Measurements from ENCODE around the gene TCEAL1. TPM values are rescaled to one million over a fixed set of nuclear protein-coding genes. Genes with fewer than 3 reads are reported as not detected.
"Not testable (repeated sequence)": the region's sequence is repeated elsewhere in the genome, so short reads cannot be mapped to it uniquely, and the experiment has no call there.

The TCEAL1 gene
- total and polyA plus RNA-seq, 4 donors: 23.8 to 33.4 (median 28.2) TPM

DNA sequence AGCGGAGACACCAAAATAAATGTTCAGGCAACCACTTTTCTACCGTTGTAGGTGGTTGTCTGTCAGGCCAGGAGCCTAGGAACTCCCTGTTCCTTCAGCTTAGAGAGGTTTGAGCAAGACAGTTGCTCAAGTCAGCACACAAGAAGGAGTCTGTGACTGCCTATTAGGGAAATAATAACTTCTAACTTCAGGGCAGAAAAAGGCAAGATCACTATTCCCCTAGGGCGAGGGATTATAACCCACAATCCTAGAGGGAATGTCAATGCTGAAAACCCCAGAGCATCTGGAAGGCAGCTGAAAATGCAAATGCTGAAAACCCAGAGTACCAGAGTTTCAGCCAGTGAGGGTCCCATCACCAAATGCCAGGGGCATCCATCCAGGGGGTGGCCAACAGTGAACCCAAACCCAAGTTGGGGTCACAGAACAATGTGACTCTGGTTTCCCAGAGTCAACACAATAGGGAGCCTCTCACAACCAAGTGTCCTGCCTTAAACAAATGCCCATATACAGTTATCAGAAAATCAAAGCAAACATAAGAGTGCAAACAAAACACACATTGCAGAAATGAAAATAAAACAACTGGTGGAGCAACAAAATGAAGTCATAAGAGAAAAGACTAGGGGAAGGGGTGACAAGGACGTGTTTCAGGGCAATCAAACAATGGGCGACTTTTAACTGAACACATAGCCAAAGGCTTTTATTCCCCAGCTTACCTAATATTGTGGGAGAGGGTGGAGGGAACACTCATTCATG lies 30.1 kb downstream of the TCEAL1 start:
- Histone ChIP-seq H3K27ac (ENCODE audit: low read depth in 1 of 2, low read length in 1 of 2) (no peak overlapping the region), H3K27me3 (ENCODE audit: control insufficient read depth in 3 of 3, insufficient read depth in 3 of 3, low read length in 2 of 3) (peaks cover 0 to 42% (median 23%) of the 10 kb centered on the region in 3 donors), H3K4me1 (ENCODE audit: control insufficient read depth in 5 of 5, insufficient read depth in 5 of 5, low read length in 5 of 5) (no peaks in the 10 kb centered on the region), H3K9me3 (ENCODE audit: control insufficient read depth in 4 of 4, insufficient read depth in 3 of 4, low read length in 3 of 4) (no peaks in the 10 kb centered on the region), H3K4me3 (no peak overlapping the region), H3K9ac (ENCODE audit: insufficient read depth in 1 of 2, low read length in 2 of 2) (no peak overlapping the region), H3K36me3 (ENCODE audit: control insufficient read depth in 4 of 4, insufficient read depth in 4 of 4, low read length in 4 of 4) (no peaks in the 10 kb centered on the region)
- WGBS, 2 donors: 61 to 96% methylated on average over 4 to 5 of the region's 5 CpGs
- no peak for DNase-seq
- no peak for ATAC-seq (ENCODE audit: insufficient read depth, low FRiP score)
- TF ChIP-seq, protein P1, sequence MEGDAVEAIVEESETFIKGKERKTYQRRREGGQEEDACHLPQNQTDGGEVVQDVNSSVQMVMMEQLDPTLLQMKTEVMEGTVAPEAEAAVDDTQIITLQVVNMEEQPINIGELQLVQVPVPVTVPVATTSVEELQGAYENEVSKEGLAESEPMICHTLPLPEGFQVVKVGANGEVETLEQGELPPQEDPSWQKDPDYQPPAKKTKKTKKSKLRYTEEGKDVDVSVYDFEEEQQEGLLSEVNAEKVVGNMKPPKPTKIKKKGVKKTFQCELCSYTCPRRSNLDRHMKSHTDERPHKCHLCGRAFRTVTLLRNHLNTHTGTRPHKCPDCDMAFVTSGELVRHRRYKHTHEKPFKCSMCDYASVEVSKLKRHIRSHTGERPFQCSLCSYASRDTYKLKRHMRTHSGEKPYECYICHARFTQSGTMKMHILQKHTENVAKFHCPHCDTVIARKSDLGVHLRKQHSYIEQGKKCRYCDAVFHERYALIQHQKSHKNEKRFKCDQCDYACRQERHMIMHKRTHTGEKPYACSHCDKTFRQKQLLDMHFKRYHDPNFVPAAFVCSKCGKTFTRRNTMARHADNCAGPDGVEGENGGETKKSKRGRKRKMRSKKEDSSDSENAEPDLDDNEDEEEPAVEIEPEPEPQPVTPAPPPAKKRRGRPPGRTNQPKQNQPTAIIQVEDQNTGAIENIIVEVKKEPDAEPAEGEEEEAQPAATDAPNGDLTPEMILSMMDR (IDR thresholded peaks at IDR 0.05; ENCODE audit: control extremely low read depth, extremely low read depth): no peak

DNA sequence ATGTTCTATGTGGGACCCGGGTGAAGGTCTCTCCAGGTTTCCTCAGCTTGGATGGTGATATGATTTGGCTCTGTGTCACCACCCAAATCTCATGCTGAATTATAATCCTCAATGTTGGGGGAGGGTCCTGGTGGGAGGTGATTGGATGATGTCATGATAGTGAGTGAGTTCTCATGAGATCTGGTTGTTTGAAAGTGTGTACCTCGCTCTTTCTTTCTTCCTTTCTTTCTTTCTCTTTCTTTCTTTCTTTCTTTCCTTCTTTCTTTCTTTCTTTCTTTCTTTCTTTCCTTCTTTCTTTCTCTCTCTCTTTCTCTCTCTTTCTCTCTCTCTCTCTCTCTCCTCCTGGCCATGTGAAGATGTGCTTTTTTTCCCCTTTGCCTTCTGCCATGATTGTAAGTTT lies 30.7 kb downstream of the TCEAL1 start:
- ATAC-seq (ENCODE audit: insufficient read depth, low FRiP score); H3K9ac ChIP-seq (ENCODE audit: insufficient read depth in 1 of 2, low read length in 2 of 2); H3K36me3 ChIP-seq (ENCODE audit: control insufficient read depth in 4 of 4, insufficient read depth in 4 of 4, low read length in 4 of 4); H3K9me3 ChIP-seq (ENCODE audit: control insufficient read depth in 4 of 4, insufficient read depth in 3 of 4, low read length in 3 of 4); DNase-seq; H3K4me3 ChIP-seq; H3K27ac ChIP-seq (ENCODE audit: low read depth in 1 of 2, low read length in 1 of 2); H3K4me1 ChIP-seq (ENCODE audit: control insufficient read depth in 5 of 5, insufficient read depth in 5 of 5, low read length in 5 of 5): not testable (repeated sequence)
- peaks cover 0 to 48% (median 27%) of the 10 kb centered on the region in 3 donors for H3K27me3 ChIP-seq (ENCODE audit: control insufficient read depth in 3 of 3, insufficient read depth in 3 of 3, low read length in 2 of 3)
- WGBS, 2 donors: 88 to 97% methylated on average over 2 of the region's 2 CpGs

DNA sequence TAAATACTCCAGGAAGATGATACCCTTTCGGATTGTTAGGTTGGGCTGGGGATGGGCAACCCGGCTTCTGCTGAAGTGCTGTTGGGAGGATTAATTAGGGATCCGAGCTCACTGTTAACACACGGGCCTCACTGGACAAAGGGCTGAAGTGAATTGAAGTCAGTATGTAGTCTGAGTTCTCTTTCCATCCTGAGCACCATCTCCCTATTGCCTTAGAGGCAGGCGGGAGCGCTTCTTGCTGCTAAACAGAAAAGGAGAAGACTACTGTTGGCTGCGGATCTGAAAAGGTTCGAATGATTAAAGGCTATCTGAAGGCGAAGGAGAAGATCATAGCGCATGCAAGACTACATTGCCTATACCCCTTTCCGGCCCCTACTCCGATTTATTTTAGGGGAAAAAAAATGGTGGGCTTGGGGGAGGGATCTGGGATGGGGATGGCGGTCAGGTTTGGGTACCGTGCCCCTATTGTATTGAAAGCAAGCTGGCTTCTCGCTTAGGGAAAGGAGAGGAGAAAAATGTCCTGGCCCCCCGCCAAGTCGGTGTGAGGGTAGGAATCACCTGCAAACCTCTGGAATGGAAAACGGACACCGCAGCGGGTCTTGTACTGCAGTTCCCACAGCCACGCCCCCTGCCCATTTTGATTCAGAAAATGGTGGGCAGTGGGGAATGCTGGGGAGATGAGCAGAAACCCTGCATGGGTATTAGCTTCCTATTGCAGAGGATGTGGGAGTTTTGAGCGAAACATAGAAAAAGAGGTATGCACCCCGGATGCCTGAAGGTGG lies 35.4 kb downstream of the TCEAL1 start:
- TF ChIP-seq, protein P1 (IDR thresholded peaks at IDR 0.05; ENCODE audit: control extremely low read depth, extremely low read depth): no peak
- H3K27ac ChIP-seq (ENCODE audit: low read depth in 1 of 2, low read length in 1 of 2): no peak overlapping the region
- no peaks in the 10 kb centered on the region for H3K9me3 ChIP-seq (ENCODE audit: control insufficient read depth in 4 of 4, insufficient read depth in 3 of 4, low read length in 3 of 4)
- H3K4me3 ChIP-seq: no peak overlapping the region
- H3K36me3 ChIP-seq (ENCODE audit: control insufficient read depth in 4 of 4, insufficient read depth in 4 of 4, low read length in 4 of 4): no peaks in the 10 kb centered on the region
- H3K9ac ChIP-seq (ENCODE audit: insufficient read depth in 1 of 2, low read length in 2 of 2): no peak overlapping the region
- 31 to 32% methylated on average over 23 of the region's 23 CpGs for WGBS, 2 donors
- H3K4me1 ChIP-seq (ENCODE audit: control insufficient read depth in 5 of 5, insufficient read depth in 5 of 5, low read length in 5 of 5): no peaks in the 10 kb centered on the region
- DNase-seq (peak in 1 of 3 donors; percentile 1), ATAC-seq (ENCODE audit: insufficient read depth, low FRiP score) (no peak)
- peaks cover 0 to 61% (median 36%) of the 10 kb centered on the region in 3 donors for H3K27me3 ChIP-seq (ENCODE audit: control insufficient read depth in 3 of 3, insufficient read depth in 3 of 3, low read length in 2 of 3)

Measured in lung (tissue), 12 donors.